ENCODE measurements around the gene COQ10B.

The COQ10B gene

DNA sequence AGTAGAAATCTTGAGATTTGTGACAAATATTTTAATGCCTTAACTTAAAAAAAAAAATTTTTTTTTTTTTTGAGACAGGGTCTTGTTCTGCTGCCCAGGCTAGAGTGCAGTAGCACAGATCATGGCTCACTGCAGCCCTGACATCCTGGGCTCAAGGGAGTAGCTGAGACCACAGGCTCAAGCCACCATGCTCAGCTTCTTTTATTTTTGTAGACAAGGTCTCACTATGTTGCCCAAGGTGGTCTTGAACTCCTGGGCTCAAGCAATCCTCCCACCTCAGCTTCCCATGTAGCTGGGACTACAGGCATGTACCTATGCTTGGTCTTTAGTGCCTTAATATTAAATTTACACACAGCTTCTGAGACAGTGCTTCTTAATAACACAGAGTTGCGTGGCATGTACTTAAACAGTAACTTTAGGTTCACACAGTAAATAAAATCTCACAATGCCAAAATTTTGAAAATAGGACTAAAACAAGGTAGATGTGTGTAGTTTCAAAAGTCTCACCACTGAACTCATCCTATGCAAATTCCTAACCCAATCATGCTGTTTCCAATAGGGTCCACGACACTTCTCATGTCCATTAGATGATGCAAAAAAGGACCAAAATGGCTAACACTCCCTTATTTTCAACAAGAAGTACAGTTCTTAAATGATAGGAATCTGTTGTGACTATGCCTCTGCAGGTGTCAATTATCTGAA lies 42.2 kb downstream of the COQ10B start:
- Histone ChIP-seq H3K4me3 (ENCODE audit: low read length) (peak overlapping the region; percentile 90; the same call in 1 of the 2 replicates), H3K27me3 (ENCODE audit: insufficient read depth, low read length) (no peaks in the 10 kb centered on the region), H3K9me3 (ENCODE audit: insufficient read depth, low read depth, low read length) (no peaks in the 10 kb centered on the region), H3K4me1 (ENCODE audit: insufficient read depth, low read length) (peaks cover 10% of the 10 kb centered on the region; the same call in 1 of the 2 replicates), H3K9ac (ENCODE audit: low read depth, low read length) (peak overlapping the region; percentile 29; the same call in 1 of the 2 replicates), H3K27ac (ENCODE audit: low read length) (no peak overlapping the region), H3K36me3 (ENCODE audit: insufficient read depth, low read depth, low read length) (peaks cover 82% of the 10 kb centered on the region)

DNA sequence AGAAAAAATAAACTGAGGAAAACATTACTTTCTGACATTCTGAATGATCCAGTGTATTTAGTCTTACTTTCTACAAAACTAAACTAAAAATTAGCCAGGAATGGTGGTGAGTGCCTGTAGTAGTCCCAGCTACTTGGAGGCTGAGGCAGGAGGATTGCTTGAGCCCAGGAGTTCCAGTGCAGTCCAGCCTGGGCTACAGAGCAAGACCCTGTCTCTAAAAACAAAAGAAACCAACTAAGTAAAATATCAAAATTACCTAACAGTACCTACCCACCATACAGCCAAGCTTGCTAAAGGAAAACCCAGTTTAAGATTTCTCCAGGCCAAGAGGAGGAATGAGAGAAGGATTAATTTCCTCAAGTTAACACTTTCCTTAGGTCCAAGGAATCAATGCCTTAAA lies 43.3 kb downstream of the COQ10B start:
- Histone ChIP-seq H3K27ac (ENCODE audit: low read length) (no peak overlapping the region), H3K27me3 (ENCODE audit: insufficient read depth, low read length) (no peaks in the 10 kb centered on the region), H3K36me3 (ENCODE audit: insufficient read depth, low read depth, low read length) (peaks cover 72% of the 10 kb centered on the region), H3K4me3 (ENCODE audit: low read length) (peak overlapping the region; percentile 90), H3K4me1 (ENCODE audit: insufficient read depth, low read length) (peaks cover 11% of the 10 kb centered on the region; the same call in 1 of the 2 replicates), H3K9me3 (ENCODE audit: insufficient read depth, low read depth, low read length) (no peaks in the 10 kb centered on the region), H3K9ac (ENCODE audit: low read depth, low read length) (peak overlapping the region; percentile 98; the same call in 1 of the 2 replicates)

DNA sequence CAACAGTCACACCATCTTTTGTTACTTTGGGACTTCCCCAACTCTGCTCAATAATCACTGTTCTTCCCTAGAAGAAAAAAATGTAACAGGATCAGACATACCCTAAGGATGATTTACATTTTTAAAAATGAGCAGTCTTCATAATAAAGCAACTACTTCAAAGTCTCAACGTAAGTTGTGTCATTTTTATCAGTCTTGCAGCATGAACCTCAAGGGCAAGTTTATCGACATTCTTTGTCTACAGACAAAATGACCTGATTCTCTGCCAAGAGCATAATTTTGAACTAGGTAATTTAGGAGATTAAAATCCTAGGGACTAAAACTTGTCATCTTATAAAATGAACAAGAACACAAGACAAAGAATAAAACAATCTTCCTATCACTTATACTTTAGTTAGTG lies 44.0 kb downstream of the COQ10B start:
- H3K27ac ChIP-seq (ENCODE audit: low read length) = no peak overlapping the region
- peaks cover 72% of the 10 kb centered on the region for H3K36me3 ChIP-seq (ENCODE audit: insufficient read depth, low read depth, low read length)

DNA sequence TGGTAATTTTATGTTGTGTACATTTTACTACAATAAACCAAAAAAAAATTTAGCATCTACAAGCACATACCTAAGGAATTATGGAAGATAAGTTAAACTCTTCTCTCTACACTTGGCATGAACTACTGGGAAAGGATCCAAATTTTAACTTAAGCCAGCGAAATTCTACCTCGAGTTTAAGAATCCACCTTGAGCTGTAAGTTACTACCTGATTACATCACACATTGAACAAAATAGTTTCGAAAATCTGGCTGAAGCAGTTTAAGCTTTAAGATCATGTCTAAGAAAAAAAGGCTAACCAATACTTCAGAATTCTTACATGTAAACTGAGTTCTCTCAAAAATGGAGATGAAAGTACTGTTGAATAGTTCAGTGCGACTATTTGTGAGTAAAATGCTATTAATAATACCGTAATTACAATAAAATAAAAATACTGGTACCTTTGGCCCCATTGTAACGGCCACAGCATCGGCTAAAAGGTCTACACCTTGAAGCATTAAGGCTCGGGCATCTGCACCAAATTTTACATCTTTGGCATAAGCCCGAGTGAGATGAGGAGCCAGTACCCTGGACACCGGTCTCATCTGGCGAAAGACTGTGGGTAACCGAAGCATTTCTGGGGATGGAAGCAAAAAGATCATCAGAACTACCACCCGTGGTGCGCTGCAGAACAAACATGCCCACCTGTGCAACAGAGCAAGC lies 45.0 kb downstream of the COQ10B start:
- Histone ChIP-seq H3K36me3 (ENCODE audit: insufficient read depth, low read depth, low read length) (peaks cover 72% of the 10 kb centered on the region), H3K9me3 (ENCODE audit: insufficient read depth, low read depth, low read length) (no peaks in the 10 kb centered on the region), H3K4me3 (ENCODE audit: low read length) (peak overlapping the region; percentile 90), H3K9ac (ENCODE audit: low read depth, low read length) (peak overlapping the region; percentile 98), H3K27ac (ENCODE audit: low read length) (peak overlapping the region; percentile 87), H3K27me3 (ENCODE audit: insufficient read depth, low read length) (no peaks in the 10 kb centered on the region), H3K4me1 (ENCODE audit: insufficient read depth, low read length) (peaks cover 15% of the 10 kb centered on the region; the same call in 1 of the 2 replicates)

More for the DNA sequence above, 44.0 kb downstream of the COQ10B start:
- H3K27me3 ChIP-seq (ENCODE audit: insufficient read depth, low read length) = no peaks in the 10 kb centered on the region
- H3K4me1 ChIP-seq (ENCODE audit: insufficient read depth, low read length) = peaks cover 15% of the 10 kb centered on the region; the same call in 1 of the 2 replicates
- no peaks in the 10 kb centered on the region for H3K9me3 ChIP-seq (ENCODE audit: insufficient read depth, low read depth, low read length)
- H3K9ac ChIP-seq (ENCODE audit: low read depth, low read length) = peak overlapping the region; percentile 98
- peak overlapping the region; percentile 90 for H3K4me3 ChIP-seq (ENCODE audit: low read length)

DNA sequence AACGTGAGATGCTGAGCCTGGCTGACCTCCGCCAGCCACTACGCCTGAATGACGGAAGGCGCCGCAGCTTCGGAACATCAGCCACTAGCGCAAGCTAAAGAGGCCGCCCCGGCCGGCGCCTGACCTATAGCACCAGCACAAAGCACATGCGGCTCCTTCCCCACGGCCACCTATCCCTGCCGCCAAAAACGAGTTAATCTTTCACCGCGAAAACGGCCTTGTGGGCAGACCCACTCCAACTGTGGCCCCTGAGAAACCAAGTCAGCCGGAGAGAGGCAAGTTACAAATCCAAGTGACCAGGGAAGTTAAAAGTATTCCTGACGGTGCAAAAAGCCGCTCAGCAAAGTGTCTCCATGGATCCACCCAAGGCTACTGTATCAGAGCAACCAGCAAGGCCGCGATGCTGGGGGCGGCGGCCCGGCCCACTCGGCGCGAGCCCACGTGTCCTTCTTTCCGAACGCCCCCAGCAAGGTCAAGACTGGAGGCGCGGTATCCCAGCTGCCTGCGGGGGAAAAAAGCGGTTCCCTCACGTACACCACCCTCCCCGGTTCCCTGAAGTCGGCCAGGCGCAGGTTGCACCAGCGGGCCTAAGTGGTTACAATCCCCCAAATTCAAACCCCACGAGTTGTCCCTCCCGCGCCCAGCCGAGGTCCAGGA lies 45.7 kb downstream of the COQ10B start:
- Histone ChIP-seq H3K36me3 (ENCODE audit: insufficient read depth, low read depth, low read length) (peaks cover 72% of the 10 kb centered on the region), H3K4me1 (ENCODE audit: insufficient read depth, low read length) (peaks cover 15% of the 10 kb centered on the region; the same call in 1 of the 2 replicates), H3K27me3 (ENCODE audit: insufficient read depth, low read length) (no peaks in the 10 kb centered on the region), H3K27ac (ENCODE audit: low read length) (peak overlapping the region; percentile 87), H3K4me3 (ENCODE audit: low read length) (peak overlapping the region; percentile 90), H3K9me3 (ENCODE audit: insufficient read depth, low read depth, low read length) (no peaks in the 10 kb centered on the region), H3K9ac (ENCODE audit: low read depth, low read length) (peak overlapping the region; percentile 98)

DNA sequence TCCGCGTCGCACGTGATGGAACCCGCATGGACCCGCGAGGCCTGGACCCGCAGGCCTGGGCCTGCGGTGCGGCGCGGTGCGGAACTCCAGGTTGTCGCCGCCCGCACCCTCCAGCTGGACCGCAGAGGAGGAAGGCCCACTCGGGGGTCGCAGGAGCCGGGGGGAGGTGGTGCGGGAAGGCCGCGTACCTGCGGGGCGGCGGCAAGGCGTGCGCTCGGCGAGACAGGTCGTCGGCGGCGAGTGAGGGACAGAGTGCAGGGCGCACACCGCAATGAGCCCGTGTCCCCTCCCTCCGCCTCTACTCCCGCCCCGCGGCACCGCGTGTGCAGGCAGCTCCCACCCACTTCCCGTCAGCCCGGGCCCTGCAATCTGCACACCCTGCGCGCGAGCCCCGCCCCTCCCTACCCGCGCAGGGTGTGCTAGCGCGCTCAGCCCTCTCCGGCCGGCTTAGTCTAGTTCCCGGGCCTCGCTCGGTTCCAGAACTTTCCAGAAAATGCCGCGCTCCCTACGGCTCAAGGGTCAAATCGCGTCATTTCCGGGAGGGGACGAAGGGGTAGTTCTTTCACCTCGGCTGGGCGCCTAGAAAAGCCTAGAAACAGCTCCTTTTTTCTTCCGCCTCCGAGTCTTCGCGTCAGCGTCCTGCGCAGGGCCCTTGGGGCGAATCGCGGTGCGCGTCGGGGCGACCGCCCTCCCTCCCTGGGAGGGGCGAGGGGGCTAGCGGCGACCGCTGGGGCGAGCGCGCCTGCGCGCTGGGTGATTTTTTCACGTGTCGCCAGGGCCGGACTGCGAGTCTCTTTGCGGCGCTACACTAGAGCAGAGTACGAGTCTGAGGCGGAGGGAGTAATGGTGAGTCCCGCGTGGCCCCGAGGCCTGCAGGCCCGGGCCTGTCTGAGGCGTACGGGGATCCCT lies 46.5 kb downstream of the COQ10B start, which contains the start of the genes HSPD1 and HSPE1:
HSPD1 (minus strand) TSS at position 247 of the 909 bp plus-strand sequence. CDS start 992 bp downstream, outside the sequence.
HSPE1 (plus strand) TSS at position 786 of the 909 bp plus-strand sequence; CDS start at position 844, 58 bp downstream.
- peaks cover 15% of the 10 kb centered on the region; the same call in 1 of the 2 replicates for H3K4me1 ChIP-seq (ENCODE audit: insufficient read depth, low read length)
- peaks cover 72% of the 10 kb centered on the region for H3K36me3 ChIP-seq (ENCODE audit: insufficient read depth, low read depth, low read length)
- H3K4me3 ChIP-seq (ENCODE audit: low read length) = peak within 1 kb of the TSS; percentile 90
- no peaks in the 10 kb centered on the region for H3K27me3 ChIP-seq (ENCODE audit: insufficient read depth, low read length)
- H3K9me3 ChIP-seq (ENCODE audit: insufficient read depth, low read depth, low read length) = no peaks in the 10 kb centered on the region
- H3K27ac ChIP-seq (ENCODE audit: low read length) = peak within 1 kb of the TSS; percentile 87
- H3K9ac ChIP-seq (ENCODE audit: low read depth, low read length) = peak within 1 kb of the TSS; percentile 98

DNA sequence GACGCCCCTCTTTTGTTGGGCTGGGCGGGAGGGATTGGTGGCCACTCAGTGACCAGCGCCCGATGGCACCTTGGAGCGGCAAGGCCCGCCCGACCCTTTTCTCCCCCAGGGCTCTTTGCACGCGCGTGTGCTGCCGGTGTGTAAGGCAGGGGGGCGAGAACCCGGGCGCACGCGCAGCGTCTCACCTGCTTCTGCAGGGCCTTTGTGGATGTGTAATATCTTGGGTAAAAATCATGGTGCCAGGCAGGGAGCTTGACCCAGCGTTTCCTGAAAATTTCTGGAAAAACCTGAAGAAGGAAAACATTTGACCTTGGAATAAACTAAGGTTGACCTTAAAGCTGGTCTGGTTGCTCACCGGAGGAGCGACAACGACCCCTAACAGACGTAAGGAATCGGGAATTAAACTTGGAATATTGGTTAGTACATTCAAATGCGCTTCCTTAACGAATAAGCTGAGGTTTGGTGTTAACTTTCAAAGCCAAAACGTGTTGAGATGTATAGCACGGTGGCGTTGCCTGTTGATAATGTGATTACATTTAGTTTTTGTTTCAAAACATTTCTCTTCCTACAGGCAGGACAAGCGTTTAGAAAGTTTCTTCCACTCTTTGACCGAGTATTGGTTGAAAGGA lies 47.3 kb downstream of the COQ10B start:
- Histone ChIP-seq H3K4me1 (ENCODE audit: insufficient read depth, low read length) (peaks cover 15% of the 10 kb centered on the region; the same call in 1 of the 2 replicates), H3K9me3 (ENCODE audit: insufficient read depth, low read depth, low read length) (no peaks in the 10 kb centered on the region), H3K27ac (ENCODE audit: low read length) (peak overlapping the region; percentile 87), H3K36me3 (ENCODE audit: insufficient read depth, low read depth, low read length) (peaks cover 69% of the 10 kb centered on the region), H3K4me3 (ENCODE audit: low read length) (peak overlapping the region; percentile 90), H3K27me3 (ENCODE audit: insufficient read depth, low read length) (no peaks in the 10 kb centered on the region), H3K9ac (ENCODE audit: low read depth, low read length) (peak overlapping the region; percentile 98)

DNA sequence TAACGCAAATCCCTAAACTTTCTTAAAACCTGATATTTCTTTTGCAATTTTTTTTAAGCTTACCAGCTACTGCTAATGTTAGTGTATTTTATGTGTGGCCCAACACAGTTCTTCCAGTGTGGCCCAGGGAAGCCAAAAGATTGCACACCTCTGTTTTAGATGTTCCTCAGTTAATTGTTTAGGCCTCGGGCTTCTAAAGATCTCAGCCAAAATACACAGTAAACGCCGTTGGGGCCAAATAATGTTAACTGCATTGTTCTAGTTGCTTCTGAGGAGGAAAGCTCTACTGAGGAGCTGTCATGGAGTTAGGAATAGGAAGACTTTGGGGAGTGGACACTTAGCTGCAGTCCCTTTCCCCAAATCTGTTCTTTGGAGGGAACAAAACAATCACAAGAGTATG lies 48.8 kb downstream of the COQ10B start:
- peak overlapping the region; percentile 98; the same call in 1 of the 2 replicates for H3K9ac ChIP-seq (ENCODE audit: low read depth, low read length)
- H3K27me3 ChIP-seq (ENCODE audit: insufficient read depth, low read length) = no peaks in the 10 kb centered on the region
- H3K4me1 ChIP-seq (ENCODE audit: insufficient read depth, low read length) = peaks cover 11% of the 10 kb centered on the region; the same call in 1 of the 2 replicates
- H3K36me3 ChIP-seq (ENCODE audit: insufficient read depth, low read depth, low read length) = peaks cover 58% of the 10 kb centered on the region
- no peaks in the 10 kb centered on the region for H3K9me3 ChIP-seq (ENCODE audit: insufficient read depth, low read depth, low read length)
- no peak overlapping the region for H3K27ac ChIP-seq (ENCODE audit: low read length)
- peak overlapping the region; percentile 90 for H3K4me3 ChIP-seq (ENCODE audit: low read length)

DNA sequence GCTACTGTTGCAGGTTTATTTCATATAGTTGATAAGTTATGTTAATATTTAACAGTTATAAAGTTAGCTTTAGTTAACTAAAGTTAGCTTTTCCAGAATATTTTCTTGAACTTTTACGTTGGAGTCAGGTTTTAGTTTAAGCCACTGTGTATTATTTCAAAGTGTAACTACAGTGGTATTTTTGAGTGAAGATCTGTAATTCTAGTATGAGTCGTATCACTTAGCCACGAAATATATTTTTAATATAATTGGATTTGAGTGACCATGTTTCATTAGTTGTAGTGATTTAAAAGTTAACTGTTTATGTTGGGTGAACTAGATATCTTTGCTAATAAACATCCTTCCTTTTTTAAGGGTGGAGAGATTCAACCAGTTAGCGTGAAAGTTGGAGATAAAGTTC lies 49.3 kb downstream of the COQ10B start:
- peaks cover 53% of the 10 kb centered on the region for H3K36me3 ChIP-seq (ENCODE audit: insufficient read depth, low read depth, low read length)
- no peaks in the 10 kb centered on the region for H3K9me3 ChIP-seq (ENCODE audit: insufficient read depth, low read depth, low read length)
- H3K27me3 ChIP-seq (ENCODE audit: insufficient read depth, low read length) = no peaks in the 10 kb centered on the region
- H3K27ac ChIP-seq (ENCODE audit: low read length) = no peak overlapping the region
- peak overlapping the region; percentile 98; the same call in 1 of the 2 replicates for H3K9ac ChIP-seq (ENCODE audit: low read depth, low read length)
- peaks cover 7% of the 10 kb centered on the region; the same call in 1 of the 2 replicates for H3K4me1 ChIP-seq (ENCODE audit: insufficient read depth, low read length)
- peak overlapping the region; percentile 90 for H3K4me3 ChIP-seq (ENCODE audit: low read length)

DNA sequence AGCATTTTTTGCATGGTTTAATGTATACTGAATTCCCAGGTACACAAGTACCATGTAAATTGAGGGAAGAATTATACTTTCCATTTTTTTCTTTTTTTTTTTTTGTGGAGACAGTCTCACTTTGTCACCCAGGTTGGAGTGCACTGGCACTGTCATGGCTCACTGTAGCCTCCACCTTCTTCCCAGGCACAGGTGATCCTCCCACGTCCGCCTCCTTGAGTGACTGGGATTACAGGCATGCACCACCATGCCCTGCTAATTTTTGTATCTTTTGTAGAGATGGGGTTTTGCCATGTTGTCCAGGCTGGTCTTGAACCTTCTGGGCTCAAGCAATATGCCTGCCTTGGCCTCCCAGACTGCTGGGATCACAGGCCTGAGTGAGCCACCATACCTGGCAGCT lies 50.6 kb downstream of the COQ10B start:
- Histone ChIP-seq H3K9ac (ENCODE audit: low read depth, low read length) (no peak overlapping the region), H3K27ac (ENCODE audit: low read length) (no peak overlapping the region), H3K4me1 (ENCODE audit: insufficient read depth, low read length) (peaks cover 5% of the 10 kb centered on the region; the same call in 1 of the 2 replicates), H3K27me3 (ENCODE audit: insufficient read depth, low read length) (no peaks in the 10 kb centered on the region), H3K36me3 (ENCODE audit: insufficient read depth, low read depth, low read length) (peaks cover 42% of the 10 kb centered on the region), H3K9me3 (ENCODE audit: insufficient read depth, low read depth, low read length) (no peaks in the 10 kb centered on the region), H3K4me3 (ENCODE audit: low read length) (no peak overlapping the region)
